ENCODE measurements around the gene RB1. TPM values are rescaled to one million over a fixed set of nuclear protein-coding genes. Genes with fewer than 3 reads are reported as not detected.

Gene RB1
- total RNA-seq, 4 donors from 2014 or later = 23.0 to 62.6 (median 42.4) TPM

- no peak for DNase-seq
- no peaks in the 10 kb centered on the region for H3K27me3 ChIP-seq
- no peak overlapping the region for H3K27ac ChIP-seq
- H3K4me3 ChIP-seq = no peak overlapping the region
- H3K36me3 ChIP-seq = peaks cover 0 to 26% (median 0%) of the 10 kb centered on the region in 3 donors
- peaks cover 5 to 26% (median 17%) of the 10 kb centered on the region in 3 donors for H3K4me1 ChIP-seq
- no peak for TF ChIP-seq POLR2A (IDR thresholded peaks at IDR 0.05)
- no peak for TF ChIP-seq CTCF (IDR thresholded peaks at IDR 0.05)
- intact Hi-C loops (cut with DNase I) = no loop called here
- H3K9me3 ChIP-seq = no peaks in the 10 kb centered on the region
- WGBS, 2 donors = 87 to 90% methylated on average over 4 of the region's 4 CpGs
Measured at GRCh38 chr13:48514793-48515192, 211.2 kb downstream of the RB1 start.

GRCh38 chr13:48515732-48516131 is 212.2 kb downstream of the RB1 start:
- intact Hi-C loops (cut with DNase I) = no loop called here
- H3K36me3 ChIP-seq = peaks cover 0 to 28% (median 0%) of the 10 kb centered on the region in 3 donors
- H3K9me3 ChIP-seq = no peaks in the 10 kb centered on the region
- WGBS, 2 donors = 81 to 82% methylated on average over 6 of the region's 6 CpGs
- peaks cover 0 to 17% (median 7%) of the 10 kb centered on the region in 3 donors for H3K4me1 ChIP-seq
- H3K4me3 ChIP-seq = no peak overlapping the region
- peak overlapping the region in 2 of 4 donors; percentile 23 to 26 for H3K27ac ChIP-seq
- no peak for DNase-seq
- no peaks in the 10 kb centered on the region for H3K27me3 ChIP-seq
- TF ChIP-seq POLR2A (IDR thresholded peaks at IDR 0.05) (no peak), CTCF (IDR thresholded peaks at IDR 0.05) (no peak)

- Histone ChIP-seq H3K4me3 (no peak overlapping the region), H3K36me3 (peaks cover 0 to 35% (median 5%) of the 10 kb centered on the region in 3 donors), H3K27me3 (no peaks in the 10 kb centered on the region), H3K4me1 (no peaks in the 10 kb centered on the region), H3K9me3 (no peaks in the 10 kb centered on the region), H3K27ac (no peak overlapping the region)
- TF ChIP-seq POLR2A (IDR thresholded peaks at IDR 0.05) (no peak), CTCF (IDR thresholded peaks at IDR 0.05) (no peak)
- intact Hi-C loops (cut with DNase I) = no loop called here
- 86 to 92% methylated on average over 1 of the region's 1 CpG for WGBS, 2 donors
- no peak for DNase-seq
Measured at GRCh38 chr13:48518083-48518482, 214.5 kb downstream of the RB1 start.

GRCh38 chr13:48526286-48526685 is 222.7 kb downstream of the RB1 start:
- TF ChIP-seq CTCF (IDR thresholded peaks at IDR 0.05) = no peak
- no peak for TF ChIP-seq POLR2A (IDR thresholded peaks at IDR 0.05)
- no peaks in the 10 kb centered on the region for H3K9me3 ChIP-seq
- H3K4me1 ChIP-seq = peaks cover 7 to 37% (median 11%) of the 10 kb centered on the region in 3 donors
- 91% methylated on average over 10 of the region's 10 CpGs for WGBS, 2 donors
- H3K4me3 ChIP-seq = no peak overlapping the region
- no peak overlapping the region for H3K27ac ChIP-seq
- DNase-seq = no peak
- H3K27me3 ChIP-seq = peaks cover 0 to 2% (median 0%) of the 10 kb centered on the region in 4 donors
- intact Hi-C loops (cut with DNase I) = no loop called here
- H3K36me3 ChIP-seq = peaks cover 0 to 10% (median 5%) of the 10 kb centered on the region in 3 donors

GRCh38 chr13:48527955-48528354 is 224.4 kb downstream of the RB1 start:
- peaks cover 0 to 4% (median 0%) of the 10 kb centered on the region in 3 donors for H3K36me3 ChIP-seq
- TF ChIP-seq CTCF (IDR thresholded peaks at IDR 0.05) (no peak), POLR2A (IDR thresholded peaks at IDR 0.05) (no peak)
- H3K4me1 ChIP-seq = peaks cover 7 to 46% (median 14%) of the 10 kb centered on the region in 3 donors
- 35 to 37% methylated on average over 2 of the region's 2 CpGs for WGBS, 2 donors
- peak overlapping the region in 1 of 4 donors; percentile 37 for H3K4me3 ChIP-seq
- intact Hi-C loops (cut with DNase I) = no loop called here
- H3K27ac ChIP-seq = peak overlapping the region; percentile 5 to 99 (median 27)
- peaks cover 0 to 2% (median 0%) of the 10 kb centered on the region in 4 donors for H3K27me3 ChIP-seq
- DNase-seq = no peak
- H3K9me3 ChIP-seq = no peaks in the 10 kb centered on the region

Measured in esophagus squamous epithelium (tissue), 5 donors.